Duodenal mucosa (tissue), 2 donors: ENCODE measurements around the gene CHAT.

Experiments used
- H3K27ac ChIP-seq: one replicate; pipeline ENCODE4 v1.7.0; 2013; ENCODE audit warnings: low read depth, low read length
- H3K27me3 ChIP-seq, 2 donors: one replicate each; pipeline ENCODE4 v1.7.0; 2013; ENCODE audit warnings: low read length in 2 of 2, control low read depth in 1 of 2; ENCODE audit not compliant: insufficient read depth in 2 of 2, control insufficient read depth in 1 of 2
- H3K36me3 ChIP-seq, 2 donors: one replicate each; pipeline ENCODE4 v1.7.0; 2013; ENCODE audit warnings: low read length in 2 of 2, control low read depth in 1 of 2; ENCODE audit not compliant: insufficient read depth in 2 of 2, control insufficient read depth in 1 of 2
- H3K4me1 ChIP-seq, 2 donors: one replicate each; pipeline ENCODE4 v1.7.0; 2013; ENCODE audit warnings: low read length in 2 of 2, control low read depth in 1 of 2; ENCODE audit not compliant: insufficient read depth in 2 of 2, control insufficient read depth in 1 of 2
- H3K4me3 ChIP-seq, 2 donors: one replicate each; pipeline ENCODE4 v1.7.0; 2013; ENCODE audit warnings: low read length in 2 of 2, low read depth in 1 of 2
- H3K9ac ChIP-seq, 2 donors: one replicate each; pipeline ENCODE4 v1.7.0; 2013; ENCODE audit warnings: low read length in 2 of 2, low read depth in 1 of 2
- H3K9me3 ChIP-seq, 2 donors: one replicate each; pipeline ENCODE4 v1.7.0; 2013; ENCODE audit warnings: low read length in 2 of 2, control low read depth in 1 of 2; ENCODE audit not compliant: control insufficient read depth in 1 of 2

Gene CHAT

GRCh38 chr10:49688261-49688846 is 74.5 kb downstream of the CHAT start:
- H3K4me1 ChIP-seq = no peaks in the 10 kb centered on the region
- no peak overlapping the region for H3K27ac ChIP-seq
- no peak overlapping the region for H3K9ac ChIP-seq
- no peaks in the 10 kb centered on the region for H3K9me3 ChIP-seq
- H3K36me3 ChIP-seq = no peaks in the 10 kb centered on the region
- H3K27me3 ChIP-seq = peaks cover 0 to 29% of the 10 kb centered on the region in 2 donors
- H3K4me3 ChIP-seq = no peak overlapping the region

GRCh38 chr10:49688920-49689319 is 75.1 kb downstream of the CHAT start:
- H3K9ac ChIP-seq = no peak overlapping the region
- H3K36me3 ChIP-seq = no peaks in the 10 kb centered on the region
- no peak overlapping the region for H3K27ac ChIP-seq
- H3K9me3 ChIP-seq = no peaks in the 10 kb centered on the region
- no peaks in the 10 kb centered on the region for H3K4me1 ChIP-seq
- no peak overlapping the region for H3K4me3 ChIP-seq
- peaks cover 0 to 29% of the 10 kb centered on the region in 2 donors for H3K27me3 ChIP-seq

- H3K4me3 ChIP-seq = no peak overlapping the region
- H3K4me1 ChIP-seq = no peaks in the 10 kb centered on the region
- peaks cover 0 to 29% of the 10 kb centered on the region in 2 donors for H3K27me3 ChIP-seq
- H3K9ac ChIP-seq = no peak overlapping the region
- no peak overlapping the region for H3K27ac ChIP-seq
- no peaks in the 10 kb centered on the region for H3K9me3 ChIP-seq
- H3K36me3 ChIP-seq = no peaks in the 10 kb centered on the region
Measured at GRCh38 chr10:49689882-49690510, 76.2 kb downstream of the CHAT start.

GRCh38 chr10:49690698-49691356 is 77.0 kb downstream of the CHAT start:
- Histone ChIP-seq H3K4me3 (no peak overlapping the region), H3K9ac (no peak overlapping the region), H3K27ac (no peak overlapping the region), H3K9me3 (no peaks in the 10 kb centered on the region), H3K4me1 (no peaks in the 10 kb centered on the region), H3K27me3 (peaks cover 0 to 29% of the 10 kb centered on the region in 2 donors), H3K36me3 (no peaks in the 10 kb centered on the region)

GRCh38 chr10:49691588-49691987 is 77.8 kb downstream of the CHAT start:
- Histone ChIP-seq H3K36me3 (no peaks in the 10 kb centered on the region), H3K9me3 (no peaks in the 10 kb centered on the region), H3K4me1 (no peaks in the 10 kb centered on the region), H3K4me3 (no peak overlapping the region), H3K27ac (no peak overlapping the region), H3K27me3 (peaks cover 0 to 29% of the 10 kb centered on the region in 2 donors), H3K9ac (no peak overlapping the region)

- H3K27me3 ChIP-seq = peaks cover 0 to 20% of the 10 kb centered on the region in 2 donors
- no peaks in the 10 kb centered on the region for H3K9me3 ChIP-seq
- no peak overlapping the region for H3K27ac ChIP-seq
- H3K4me1 ChIP-seq = no peaks in the 10 kb centered on the region
- H3K9ac ChIP-seq = no peak overlapping the region
- no peak overlapping the region for H3K4me3 ChIP-seq
- H3K36me3 ChIP-seq = no peaks in the 10 kb centered on the region
Measured at GRCh38 chr10:49694466-49694865, 80.6 kb downstream of the CHAT start.

GRCh38 chr10:49696311-49696710 is 82.5 kb downstream of the CHAT start:
- Histone ChIP-seq H3K4me3 (no peak overlapping the region), H3K9me3 (no peaks in the 10 kb centered on the region), H3K27me3 (peaks cover 0 to 9% of the 10 kb centered on the region in 2 donors), H3K27ac (no peak overlapping the region), H3K9ac (no peak overlapping the region), H3K36me3 (no peaks in the 10 kb centered on the region), H3K4me1 (no peaks in the 10 kb centered on the region)

GRCh38 chr10:49698679-49699078 is 84.8 kb downstream of the CHAT start:
- Histone ChIP-seq H3K27me3 (no peaks in the 10 kb centered on the region), H3K4me3 (no peak overlapping the region), H3K36me3 (no peaks in the 10 kb centered on the region), H3K9me3 (no peaks in the 10 kb centered on the region), H3K4me1 (no peaks in the 10 kb centered on the region), H3K27ac (no peak overlapping the region), H3K9ac (no peak overlapping the region)

GRCh38 chr10:49700211-49700610 is 86.4 kb downstream of the CHAT start:
- Histone ChIP-seq H3K9ac (no peak overlapping the region), H3K27ac (no peak overlapping the region), H3K9me3 (no peaks in the 10 kb centered on the region), H3K36me3 (no peaks in the 10 kb centered on the region), H3K4me1 (no peaks in the 10 kb centered on the region), H3K27me3 (no peaks in the 10 kb centered on the region), H3K4me3 (no peak overlapping the region)

- Histone ChIP-seq H3K36me3 (no peaks in the 10 kb centered on the region), H3K27me3 (no peaks in the 10 kb centered on the region), H3K9ac (no peak overlapping the region), H3K9me3 (no peaks in the 10 kb centered on the region), H3K4me1 (no peaks in the 10 kb centered on the region), H3K4me3 (no peak overlapping the region), H3K27ac (no peak overlapping the region)
Measured at GRCh38 chr10:49700997-49701396, 87.2 kb downstream of the CHAT start.
